GM23338 (cell line): ENCODE measurements around the gene ACAT2.

Experiments used
- CREB1 ChIP-seq: fragments of 250-450 bp; sonication (Bioruptor Pico); IDR thresholded peaks from 2 replicates; pipeline ENCODE4 v1.5.0; 2020; ENCODE audit warnings: low read depth, mild to moderate bottlenecking, moderate library complexity
- ETS1 ChIP-seq: IDR thresholded peaks from 2 replicates; pipeline ENCODE4 v1.6.1; 2016; ENCODE audit warnings: antibody characterized with exemption
- EZH2 ChIP-seq: fragments of 200-600 bp; sonication (generic); IDR thresholded peaks from one replicate; pipeline ENCODE4 v1.8.0; 2017; ENCODE audit warnings: antibody characterized with exemption, mild to moderate bottlenecking, low read depth; ENCODE audit not compliant: unreplicated experiment
- EZH2phosphoT487 ChIP-seq: fragments of 200-600 bp; sonication (generic); IDR thresholded peaks from one replicate; pipeline ENCODE4 v1.8.1; 2018; ENCODE audit warnings: antibody characterized with exemption; ENCODE audit not compliant: unreplicated experiment
- JUNB ChIP-seq: IDR thresholded peaks from one replicate; pipeline ENCODE4 v1.6.1; 2016; ENCODE audit warnings: antibody characterized with exemption; ENCODE audit not compliant: unreplicated experiment
- NANOG ChIP-seq: IDR thresholded peaks from 2 replicates; pipeline ENCODE4 v1.6.1; 2016; ENCODE audit warnings: antibody characterized with exemption, borderline replicate concordance
- POLR2AphosphoS5 ChIP-seq: IDR thresholded peaks from 2 replicates; pipeline ENCODE4 v1.6.1; 2016; ENCODE audit warnings: antibody characterized with exemption, low read depth
- REST ChIP-seq: IDR thresholded peaks from one replicate; pipeline ENCODE4 v1.6.1; 2018; ENCODE audit warnings: antibody characterized with exemption; ENCODE audit not compliant: unreplicated experiment
- ZNF114 ChIP-seq: fragments of 250-450 bp; sonication (Bioruptor Pico); IDR thresholded peaks from 2 replicates; pipeline ENCODE4 v1.5.0; 2020; ENCODE audit warnings: mild to moderate bottlenecking, moderate library complexity
- ZNF462 ChIP-seq: fragments of 250-450 bp; sonication (Bioruptor Pico); IDR thresholded peaks from 2 replicates; pipeline ENCODE4 v1.5.0; 2020; ENCODE audit warnings: mild to moderate bottlenecking, moderate library complexity
- TF ChIP-seq, protein P1 (sequence below), 2 experiments: fragments of 200-600 bp in 1 of 2; sonication (generic) in 1 of 2; conservative IDR thresholded peaks; 2 replicates each; pipeline versions ENCODE4 v1.5.1 to v1.6.1; 2016 to 2017; ENCODE audit warnings: antibody characterized with exemption in 2 of 2, low read depth in 2 of 2, mild to moderate bottlenecking in 2 of 2, moderate library complexity in 1 of 2

DNA sequence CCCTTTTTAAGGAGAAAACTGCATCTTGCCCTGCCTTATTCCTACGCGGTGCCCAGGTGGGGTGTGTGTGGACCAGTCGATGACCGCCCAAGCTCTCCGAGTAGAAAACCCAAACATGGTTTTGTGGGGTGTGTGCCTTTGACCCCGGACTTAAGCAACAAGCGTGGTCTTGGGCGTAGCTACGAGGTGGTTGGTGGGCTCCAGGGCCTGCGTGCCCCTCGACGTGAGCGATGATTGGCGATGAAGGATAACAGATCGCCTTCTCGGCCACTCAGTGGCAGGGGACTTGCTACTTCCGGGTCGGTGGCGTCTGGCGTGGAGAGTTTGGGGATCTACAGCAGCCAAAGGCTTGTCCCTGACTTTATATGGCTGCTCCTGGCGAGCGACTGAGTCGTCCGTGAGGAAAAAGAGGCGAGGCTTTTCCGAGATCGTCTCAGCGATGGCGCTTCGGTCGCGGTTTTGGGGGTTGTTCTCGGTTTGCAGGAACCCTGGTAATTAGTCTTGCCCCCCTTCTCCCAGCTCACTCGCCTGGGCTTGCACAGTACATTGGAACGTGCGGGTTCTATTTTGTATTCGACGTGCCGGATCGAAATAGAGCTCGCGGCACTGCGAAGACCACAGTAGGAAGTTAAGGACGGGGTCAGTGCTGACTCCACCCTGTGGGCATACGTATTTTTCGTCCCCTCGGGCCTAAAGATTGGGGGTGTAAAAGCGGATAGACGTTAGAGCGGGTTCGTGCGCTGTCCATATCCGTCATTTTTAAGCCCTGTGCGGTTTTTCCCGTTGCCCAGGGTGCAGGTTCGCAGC, 28.5 kb downstream of the ACAT2 start, which contains the start of gene MRPL18:
- TF ChIP-seq, protein P1, sequence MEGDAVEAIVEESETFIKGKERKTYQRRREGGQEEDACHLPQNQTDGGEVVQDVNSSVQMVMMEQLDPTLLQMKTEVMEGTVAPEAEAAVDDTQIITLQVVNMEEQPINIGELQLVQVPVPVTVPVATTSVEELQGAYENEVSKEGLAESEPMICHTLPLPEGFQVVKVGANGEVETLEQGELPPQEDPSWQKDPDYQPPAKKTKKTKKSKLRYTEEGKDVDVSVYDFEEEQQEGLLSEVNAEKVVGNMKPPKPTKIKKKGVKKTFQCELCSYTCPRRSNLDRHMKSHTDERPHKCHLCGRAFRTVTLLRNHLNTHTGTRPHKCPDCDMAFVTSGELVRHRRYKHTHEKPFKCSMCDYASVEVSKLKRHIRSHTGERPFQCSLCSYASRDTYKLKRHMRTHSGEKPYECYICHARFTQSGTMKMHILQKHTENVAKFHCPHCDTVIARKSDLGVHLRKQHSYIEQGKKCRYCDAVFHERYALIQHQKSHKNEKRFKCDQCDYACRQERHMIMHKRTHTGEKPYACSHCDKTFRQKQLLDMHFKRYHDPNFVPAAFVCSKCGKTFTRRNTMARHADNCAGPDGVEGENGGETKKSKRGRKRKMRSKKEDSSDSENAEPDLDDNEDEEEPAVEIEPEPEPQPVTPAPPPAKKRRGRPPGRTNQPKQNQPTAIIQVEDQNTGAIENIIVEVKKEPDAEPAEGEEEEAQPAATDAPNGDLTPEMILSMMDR (conservative IDR thresholded peaks at IDR 0.05; ENCODE audit: low read depth in 2 of 2), result no peak
- TF ChIP-seq POLR2AphosphoS5 (peak; percentile 77), EZH2 (no peak), EZH2phosphoT487 (no peak), CREB1 (peak; percentile 79), REST (no peak), ZNF462 (CRISPR knock-in tag) (no peak), JUNB (no peak), ETS1 (peak; percentile 70; the same call in 1 of the 2 replicates), ZNF114 (CRISPR knock-in tag) (no peak), NANOG (no peak)
